ENCODE data around the gene RNF10.
"Not testable (repeated sequence)": the region's sequence is repeated elsewhere in the genome, so short reads cannot be mapped to it uniquely, and the experiment has no call there.

The RNF10 gene

GRCh38 chr12:120581998-120582397 is 47.8 kb downstream of the RNF10 start:
- no peak for DNase-seq

- peak; percentile 49 to 75 for DNase-seq
Observed at GRCh38 chr12:120583478-120584030, 49.4 kb downstream of the RNF10 start.

GRCh38 chr12:120584343-120585149 is 50.4 kb downstream of the RNF10 start:
- no peak for DNase-seq

GRCh38 chr12:120586206-120586605 is 52.0 kb downstream of the RNF10 start:
- no peak for DNase-seq

- no peak for DNase-seq
Observed at GRCh38 chr12:120586860-120587259, 52.7 kb downstream of the RNF10 start.

- DNase-seq, result no peak
Observed at GRCh38 chr12:120588371-120588770, 54.2 kb downstream of the RNF10 start.

- DNase-seq, result no peak
Observed at GRCh38 chr12:120588948-120589930, 55.1 kb downstream of the RNF10 start.

- no peak for DNase-seq
Observed at GRCh38 chr12:120590741-120591407, 56.7 kb downstream of the RNF10 start.

- no peak for DNase-seq
Observed at GRCh38 chr12:120592121-120593049, 58.2 kb downstream of the RNF10 start.

DNA sequence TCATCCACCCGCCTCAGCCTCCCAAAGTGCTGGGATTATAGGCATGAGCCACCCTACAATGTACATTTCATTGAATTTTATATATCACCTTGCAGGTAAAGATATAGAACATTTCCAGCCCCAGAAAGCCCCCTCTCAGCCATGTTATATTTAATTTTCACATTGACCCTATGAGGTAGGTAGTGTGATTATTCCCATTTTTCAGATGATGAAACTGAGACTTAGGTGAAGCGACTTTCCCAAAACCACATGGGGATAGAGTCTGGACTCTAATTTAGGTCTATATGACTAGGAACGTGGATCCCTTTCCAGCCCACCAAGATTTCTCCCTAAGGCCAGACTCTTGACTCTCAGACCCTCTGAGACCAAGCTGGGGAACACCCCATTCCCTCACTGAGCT is 62.7 kb downstream of the RNF10 start:
- DNase-seq, result no peak

DNA sequence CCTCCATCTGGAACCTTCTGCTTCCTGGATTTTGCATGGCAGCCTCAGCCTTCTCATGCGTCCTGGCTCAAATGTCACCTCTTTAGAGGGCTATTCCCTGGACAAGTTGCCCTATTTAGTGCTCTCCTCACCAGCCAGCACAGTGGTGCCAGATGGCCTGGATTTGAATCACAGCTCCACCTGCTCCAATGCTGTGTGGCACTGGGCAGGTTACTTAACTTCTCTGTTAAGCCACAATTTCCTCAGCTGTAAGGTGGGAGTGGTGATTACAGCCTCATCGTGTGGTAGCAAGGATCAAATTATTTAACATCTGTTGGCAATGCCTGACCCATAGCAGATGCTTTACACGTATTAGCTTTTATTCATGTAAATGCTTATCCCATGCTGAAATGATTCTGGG is 63.7 kb downstream of the RNF10 start:
- DNase-seq, result no peak

- DNase-seq, result no peak
Observed at GRCh38 chr12:120598674-120599463, 64.7 kb downstream of the RNF10 start.

GRCh38 chr12:120599672-120600552 is 65.8 kb downstream of the RNF10 start:
- DNase-seq, result no peak

GRCh38 chr12:120602416-120602815 is 68.3 kb downstream of the RNF10 start:
- not testable (repeated sequence) for DNase-seq

DNA sequence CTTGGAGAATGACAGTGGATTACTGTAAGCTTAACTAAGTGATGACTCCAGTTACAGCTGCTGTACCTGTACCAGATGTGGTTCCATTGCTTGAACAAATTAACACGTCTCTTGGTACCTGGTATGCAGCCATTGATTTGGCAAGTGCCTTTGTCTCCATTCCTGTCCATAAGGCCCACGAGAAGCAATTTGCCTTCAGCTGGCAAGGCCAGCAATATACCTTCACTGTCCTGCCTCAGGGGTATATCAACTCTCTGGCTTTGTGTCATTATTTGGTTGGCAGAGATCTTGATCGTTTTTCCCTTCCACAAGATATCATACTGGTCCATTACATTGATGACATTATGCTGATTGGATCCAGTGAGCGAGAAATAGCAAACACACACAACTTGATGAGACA is 76.4 kb downstream of the RNF10 start:
- no peak for DNase-seq

DNA sequence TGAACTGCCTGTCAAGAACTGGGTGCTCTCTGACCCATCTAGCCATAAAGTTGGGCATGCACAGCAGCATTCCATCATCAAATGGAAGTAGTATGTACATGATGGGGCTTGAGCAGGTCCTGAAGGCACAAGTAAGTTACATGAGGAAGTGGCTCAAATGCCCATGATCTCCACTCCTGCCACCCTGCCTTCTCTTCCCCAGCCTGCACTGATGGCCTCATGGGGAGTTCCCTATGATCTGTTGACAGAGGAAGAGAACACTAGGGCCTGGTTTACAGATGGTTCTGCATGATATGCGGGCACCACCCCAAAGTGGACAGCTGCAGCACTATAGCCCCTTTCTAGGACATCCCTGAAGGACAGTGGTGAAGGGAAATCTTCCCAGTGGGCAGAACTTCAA is 77.4 kb downstream of the RNF10 start:
- not testable (repeated sequence) for DNase-seq

DNA sequence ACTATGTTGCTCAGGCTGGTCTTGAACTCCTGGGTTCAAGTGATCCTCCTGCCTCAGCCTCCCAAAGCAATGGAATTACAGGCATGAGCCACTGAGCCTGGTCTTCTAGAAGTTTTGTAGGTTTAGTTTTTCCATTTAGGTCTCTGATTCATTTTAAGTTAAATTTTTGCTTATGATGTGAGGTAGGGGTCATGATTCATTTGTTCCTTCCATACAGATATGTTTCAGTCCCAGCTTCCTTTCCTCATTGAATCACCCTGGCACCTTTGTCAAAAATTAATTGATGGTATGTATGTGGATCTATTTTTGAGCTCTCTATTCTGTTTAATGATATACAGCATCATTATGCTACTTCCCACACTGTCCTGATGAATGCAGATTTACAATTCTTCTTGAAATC is 80.7 kb downstream of the RNF10 start:
- DNase-seq, result no peak

DNA sequence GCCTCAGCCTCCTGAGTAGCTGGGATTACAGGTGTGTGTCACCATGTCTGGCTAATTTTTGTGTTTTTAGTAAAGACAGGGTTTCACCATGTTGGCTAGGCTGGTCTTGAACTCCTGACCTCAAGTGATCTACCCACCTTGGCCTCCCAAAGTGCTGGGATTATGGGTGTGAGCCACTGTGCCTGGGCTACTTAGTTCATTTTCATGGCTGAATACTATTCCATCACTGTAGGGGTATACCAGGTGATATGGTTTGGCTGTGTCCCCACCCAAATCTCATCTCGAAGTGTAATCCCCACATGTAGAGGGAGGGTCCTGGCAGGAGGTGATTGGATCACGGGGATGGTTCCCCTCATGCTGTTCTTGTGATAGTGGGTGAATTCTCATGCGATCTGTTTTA is 83.0 kb downstream of the RNF10 start:
- DNase-seq, result not testable (repeated sequence)

DNA sequence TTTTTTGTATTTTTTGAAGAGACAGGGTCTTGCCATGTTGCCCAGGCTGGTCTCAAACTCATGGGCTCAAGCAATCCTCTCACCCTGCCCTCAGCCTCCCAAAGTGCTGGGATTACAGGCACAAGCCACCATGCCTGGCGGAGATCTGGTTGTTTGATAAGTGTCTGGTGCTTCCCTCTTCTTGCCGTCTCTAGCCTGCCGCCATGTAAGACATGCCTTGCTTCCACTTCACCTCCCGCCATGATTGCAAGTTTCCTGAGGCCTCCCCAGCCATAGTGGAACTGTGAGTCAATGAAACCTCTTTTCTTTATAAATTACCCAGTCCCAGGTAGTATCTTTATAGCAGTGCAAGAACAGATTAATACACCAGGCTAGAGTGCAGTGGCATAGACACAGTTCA is 83.6 kb downstream of the RNF10 start:
- not testable (repeated sequence) for DNase-seq
